GM18858 (cell line): ENCODE results near the gene ATP11A.

Experiments
- ATAC-seq: cut with Tn5 transposase; IDR thresholded peaks from one replicate; pipeline ENCODE4 v1.9.1; 2021; ENCODE audit not compliant: unreplicated experiment

ATP11A gene

GRCh38 chr13:112917056-112917664 is 227.3 kb downstream of the ATP11A start:
- ATAC-seq: no peak

DNA sequence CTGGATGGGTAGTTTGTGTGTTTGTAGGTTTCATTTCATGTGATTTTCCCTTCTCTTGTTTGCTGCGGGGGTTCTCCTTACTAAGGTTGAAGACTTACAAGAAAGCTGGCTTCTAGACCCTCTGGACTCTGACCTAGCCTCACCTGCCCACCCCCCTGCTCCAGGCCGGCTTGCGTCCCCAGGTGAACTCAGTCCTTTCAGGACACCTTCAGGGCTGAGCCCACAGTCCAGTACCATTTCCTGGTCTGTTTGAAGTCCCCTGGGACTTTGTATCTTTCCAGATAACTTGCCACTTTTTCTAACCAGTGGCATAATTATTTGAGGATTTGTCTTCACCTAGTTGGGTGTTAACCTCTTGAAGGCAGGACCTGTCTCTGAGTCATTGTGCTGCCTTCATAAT is 227.9 kb downstream of the ATP11A start:
- no peak for ATAC-seq

DNA sequence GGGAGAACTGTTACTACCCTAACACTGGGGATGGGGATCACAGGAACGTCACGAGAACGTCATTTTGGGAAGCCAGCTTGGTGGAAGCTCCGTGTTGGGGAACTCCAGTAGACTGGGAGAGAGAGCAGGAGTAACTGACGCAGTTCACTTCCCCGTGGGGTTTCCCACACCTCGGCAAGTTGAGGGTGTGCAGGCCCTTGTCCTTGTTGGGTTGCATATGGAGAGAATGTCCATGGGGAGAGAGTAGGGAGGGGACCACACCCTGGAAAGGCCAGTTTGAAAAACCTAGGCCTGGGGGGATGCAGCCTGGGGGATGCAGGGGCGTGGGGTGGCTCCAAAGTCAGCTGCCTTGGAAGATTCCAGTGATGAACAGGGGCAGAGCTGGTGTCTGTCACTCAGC is 228.4 kb downstream of the ATP11A start:
- ATAC-seq: no peak

DNA sequence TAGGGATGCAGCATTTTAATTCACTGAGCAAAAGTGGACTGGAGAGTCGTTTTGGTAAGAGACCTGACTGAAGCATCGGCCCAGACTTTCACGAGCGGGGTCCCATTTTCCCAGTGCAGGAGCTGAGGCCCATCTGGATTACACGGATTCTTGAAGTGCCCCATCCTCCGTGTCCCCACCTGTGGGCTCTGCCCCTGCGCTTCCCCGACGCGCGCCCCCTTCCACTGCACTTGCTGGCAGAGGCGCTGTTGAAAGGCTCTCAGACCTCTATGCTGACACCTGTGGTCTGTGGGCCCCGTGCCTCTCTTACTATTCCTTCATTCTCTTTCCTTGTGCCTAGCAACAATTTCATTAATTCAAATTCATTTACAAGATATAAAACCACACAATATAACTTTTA is 228.9 kb downstream of the ATP11A start:
- no peak for ATAC-seq

GRCh38 chr13:112923962-112924361 is 234.1 kb downstream of the ATP11A start:
- no peak for ATAC-seq

DNA sequence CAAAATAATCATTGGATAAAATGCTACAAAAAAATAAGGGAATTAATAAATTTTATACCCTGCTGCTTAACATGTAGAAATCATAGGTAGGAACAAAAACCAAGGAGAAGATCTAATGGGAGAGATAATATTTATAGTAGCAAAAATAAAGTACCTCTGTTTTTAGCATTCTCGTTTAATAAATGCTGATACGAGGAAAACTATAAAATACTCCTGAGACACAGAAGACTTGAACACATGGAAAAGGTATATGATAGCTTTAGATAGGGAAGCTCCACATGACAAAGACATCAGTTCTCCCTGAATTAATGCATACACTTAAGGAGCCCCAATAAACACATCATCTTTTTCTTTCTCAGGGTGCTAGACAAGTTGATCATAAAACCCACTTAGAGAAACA is 234.5 kb downstream of the ATP11A start:
- no peak for ATAC-seq

DNA sequence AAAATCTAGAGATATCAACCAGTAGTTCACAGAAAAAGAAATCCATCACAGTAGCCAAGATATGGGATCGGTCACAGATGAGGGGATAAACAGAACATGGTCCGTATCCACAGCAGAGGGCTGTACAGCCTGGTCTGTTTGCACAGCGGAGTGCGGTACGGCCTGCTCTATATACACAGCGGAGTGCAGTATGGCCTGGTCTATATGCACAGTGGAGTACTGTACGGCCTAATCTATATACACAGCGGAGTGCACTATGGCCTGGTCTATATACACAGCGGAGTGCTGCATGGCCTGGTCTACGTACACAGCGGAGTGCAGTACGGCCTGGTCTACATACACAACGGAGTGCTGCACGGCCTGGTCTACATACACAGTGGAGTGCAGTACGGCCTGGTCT is 236.2 kb downstream of the ATP11A start:
- no peak for ATAC-seq

GRCh38 chr13:112926993-112927392 is 237.2 kb downstream of the ATP11A start:
- no peak for ATAC-seq

- no peak for ATAC-seq
Observed at GRCh38 chr13:112928020-112928971, 238.5 kb downstream of the ATP11A start.

- no peak for ATAC-seq
Observed at GRCh38 chr13:112928972-112929782, 239.3 kb downstream of the ATP11A start.

DNA sequence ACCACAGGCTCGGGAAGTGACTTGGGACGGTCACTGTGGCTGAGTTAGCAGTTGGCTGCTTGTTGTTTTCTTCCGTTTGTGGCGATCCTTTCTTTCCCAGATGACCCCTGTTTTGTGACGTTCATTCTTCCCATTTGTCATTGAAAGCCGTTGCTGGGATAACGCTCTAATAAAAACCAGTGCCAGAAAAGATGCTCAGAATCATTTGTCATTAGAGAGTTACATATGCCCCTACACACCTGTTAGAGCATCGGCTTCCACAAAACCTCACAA is 239.9 kb downstream of the ATP11A start:
- ATAC-seq: no peak

GRCh38 chr13:112930192-112930591 is 240.4 kb downstream of the ATP11A start:
- no peak for ATAC-seq

GRCh38 chr13:112931028-112931934 is 241.4 kb downstream of the ATP11A start:
- ATAC-seq: no peak

- no peak for ATAC-seq
Observed at GRCh38 chr13:112932971-112933370, 243.1 kb downstream of the ATP11A start.

DNA sequence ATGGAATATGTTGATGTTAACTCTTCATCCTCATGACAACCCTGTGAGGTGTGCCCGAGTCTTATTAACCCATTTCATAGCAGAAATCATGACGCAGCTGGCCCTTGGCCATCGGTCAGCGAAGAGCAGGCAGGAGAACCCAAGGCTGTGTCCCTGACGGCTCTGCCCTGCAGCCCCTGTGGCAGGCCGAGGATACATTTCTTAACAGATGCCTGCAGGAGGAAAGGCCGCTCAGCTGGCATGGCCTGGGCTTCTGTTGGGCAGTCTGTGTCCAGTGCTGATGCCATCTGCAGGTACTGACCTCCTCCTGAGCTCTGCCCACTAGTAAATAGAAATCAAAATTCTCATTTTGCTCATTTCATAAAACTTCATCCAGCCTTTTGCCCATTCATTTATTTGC is 243.8 kb downstream of the ATP11A start:
- no peak for ATAC-seq

GRCh38 chr13:112934078-112934477 is 244.2 kb downstream of the ATP11A start:
- no peak for ATAC-seq
